HFFc6 (cell line): ENCODE results near the gene CHST12. TPM values are rescaled to one million over a fixed set of nuclear protein-coding genes. Genes with fewer than 3 reads are reported as not detected.

ENCODE experiments used
- DNase-seq: peaks from one replicate; pipeline ENCODE4 v3.0.0-alpha.2; 2018
- H3K27ac Mint-ChIP-seq: 2 replicates; pipeline ENCODE4 v1.8.0; 2020; ENCODE audit warnings: mild to moderate bottlenecking, mixed read lengths
- H3K27me3 Mint-ChIP-seq: 2 replicates; pipeline ENCODE4 v1.8.0; 2021; ENCODE audit warnings: mild to moderate bottlenecking, moderate library complexity, mixed read lengths; ENCODE audit not compliant: insufficient read depth
- H3K36me3 Mint-ChIP-seq: 2 replicates; pipeline ENCODE4 v1.8.0; 2021; ENCODE audit warnings: low read depth, mixed read lengths
- H3K4me1 Mint-ChIP-seq: 2 replicates; pipeline ENCODE4 v1.8.0; 2020; ENCODE audit warnings: low read depth, mixed read lengths
- H3K4me3 Mint-ChIP-seq: 2 replicates; pipeline ENCODE4 v1.8.0; 2020; ENCODE audit warnings: mild to moderate bottlenecking, moderate library complexity, mixed read lengths
- H3K9me3 Mint-ChIP-seq: 2 replicates; pipeline ENCODE4 v1.8.0; 2020; ENCODE audit warnings: mild to moderate bottlenecking, mixed read lengths
- total RNA-seq, 6 experiments: library from RNA; stranded (reverse); fragmentation: NEBNext Ultra II Directional; extraction: Animal tissue kit (Norgen Biotek cat#: 25700); gene quantifications; 2 replicates in 1 of 6; 3 replicates in 5 of 6; pipeline ENCODE4 v1.2.3, GENCODE V29; 2021
- TF ChIP-seq, protein P1 (sequence below): fragments of 200-600 bp; sonication (generic); IDR thresholded peaks from 2 replicates; pipeline ENCODE4 v1.5.0; 2021; ENCODE audit warnings: antibody characterized with exemption, mild to moderate bottlenecking

CHST12 gene
- total RNA-seq, 6 experiments from 2014 or later, result 25.7 to 31.4 (median 27.2) TPM

DNA sequence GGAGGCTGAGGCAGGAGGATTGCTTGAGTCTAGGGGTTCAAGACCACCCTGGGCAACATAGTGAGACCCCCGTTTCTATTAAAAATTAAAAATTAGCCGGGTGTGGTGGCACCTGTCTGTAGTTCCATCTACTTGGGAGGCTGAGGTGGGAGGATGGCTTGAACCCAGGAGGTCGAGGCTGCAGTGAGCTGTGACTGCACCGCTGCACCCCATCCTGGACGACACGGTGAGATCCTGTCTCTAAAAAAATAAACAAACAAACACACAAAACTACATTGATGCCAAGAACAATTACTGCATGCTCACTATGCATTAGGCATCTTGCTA, 761 bp upstream of the CHST12 start:
- Mint-ChIP-seq H3K36me3 (peaks cover 5% of the 10 kb centered on the region; the same call in 1 of the 2 replicates), H3K27me3 (peaks cover 2% of the 10 kb centered on the region), H3K9me3 (no peaks in the 10 kb centered on the region), H3K27ac (peak overlapping the region; percentile 59; the same call in 1 of the 2 replicates), H3K4me3 (peak overlapping the region; percentile 87), H3K4me1 (peaks cover 47% of the 10 kb centered on the region)
- no peak for DNase-seq
- TF ChIP-seq, protein P1, sequence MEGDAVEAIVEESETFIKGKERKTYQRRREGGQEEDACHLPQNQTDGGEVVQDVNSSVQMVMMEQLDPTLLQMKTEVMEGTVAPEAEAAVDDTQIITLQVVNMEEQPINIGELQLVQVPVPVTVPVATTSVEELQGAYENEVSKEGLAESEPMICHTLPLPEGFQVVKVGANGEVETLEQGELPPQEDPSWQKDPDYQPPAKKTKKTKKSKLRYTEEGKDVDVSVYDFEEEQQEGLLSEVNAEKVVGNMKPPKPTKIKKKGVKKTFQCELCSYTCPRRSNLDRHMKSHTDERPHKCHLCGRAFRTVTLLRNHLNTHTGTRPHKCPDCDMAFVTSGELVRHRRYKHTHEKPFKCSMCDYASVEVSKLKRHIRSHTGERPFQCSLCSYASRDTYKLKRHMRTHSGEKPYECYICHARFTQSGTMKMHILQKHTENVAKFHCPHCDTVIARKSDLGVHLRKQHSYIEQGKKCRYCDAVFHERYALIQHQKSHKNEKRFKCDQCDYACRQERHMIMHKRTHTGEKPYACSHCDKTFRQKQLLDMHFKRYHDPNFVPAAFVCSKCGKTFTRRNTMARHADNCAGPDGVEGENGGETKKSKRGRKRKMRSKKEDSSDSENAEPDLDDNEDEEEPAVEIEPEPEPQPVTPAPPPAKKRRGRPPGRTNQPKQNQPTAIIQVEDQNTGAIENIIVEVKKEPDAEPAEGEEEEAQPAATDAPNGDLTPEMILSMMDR, result no peak

DNA sequence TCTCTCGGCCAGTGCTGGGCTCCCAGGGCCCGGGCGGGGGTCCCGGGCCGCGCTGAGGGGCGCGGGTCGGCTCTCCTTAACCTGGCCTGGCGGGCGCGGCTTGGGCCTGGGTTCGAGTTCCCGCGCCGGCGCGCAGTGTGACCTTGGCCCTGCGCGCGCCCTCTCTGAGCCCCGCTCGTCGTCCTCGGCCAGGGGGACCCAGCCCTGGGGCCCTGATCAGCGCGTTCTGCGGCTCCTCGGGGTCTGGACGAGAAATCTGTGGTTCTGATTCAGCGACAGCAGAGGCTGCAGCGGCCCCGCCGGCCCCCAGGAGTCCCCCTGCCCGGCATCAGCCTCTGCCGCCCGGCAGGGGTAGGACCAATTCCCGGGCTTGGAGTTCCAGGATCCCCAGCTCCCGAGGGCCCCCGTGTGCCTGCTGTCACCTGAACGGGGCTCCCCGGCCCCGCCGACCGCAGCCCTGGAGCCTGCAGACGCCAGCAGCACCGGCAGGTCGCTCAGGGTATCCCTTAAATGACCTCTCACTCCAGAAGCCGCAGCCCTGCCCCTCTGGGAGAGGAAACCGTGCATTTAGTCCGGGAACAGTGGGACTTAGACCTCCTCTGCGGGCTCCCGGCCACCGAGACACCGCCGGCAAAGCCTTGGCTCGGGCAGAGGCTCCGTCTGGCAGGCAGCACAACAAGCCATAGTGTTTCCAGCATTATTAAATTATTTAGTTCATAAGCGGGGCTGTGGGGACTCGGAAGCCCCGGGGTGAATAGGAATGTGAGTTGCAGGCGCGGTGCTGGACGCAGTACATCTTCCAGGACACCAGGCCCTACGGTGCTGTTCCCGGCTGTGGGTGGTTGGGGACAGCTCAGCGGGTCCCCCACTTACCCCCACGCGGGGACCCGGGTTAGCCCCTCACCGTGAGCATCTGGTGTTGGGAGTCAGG, 572 bp downstream of the CHST12 start:
- Mint-ChIP-seq H3K4me1 (peaks cover 41% of the 10 kb centered on the region), H3K27ac (no peak overlapping the region)
- peak; percentile 12 for DNase-seq

DNA sequence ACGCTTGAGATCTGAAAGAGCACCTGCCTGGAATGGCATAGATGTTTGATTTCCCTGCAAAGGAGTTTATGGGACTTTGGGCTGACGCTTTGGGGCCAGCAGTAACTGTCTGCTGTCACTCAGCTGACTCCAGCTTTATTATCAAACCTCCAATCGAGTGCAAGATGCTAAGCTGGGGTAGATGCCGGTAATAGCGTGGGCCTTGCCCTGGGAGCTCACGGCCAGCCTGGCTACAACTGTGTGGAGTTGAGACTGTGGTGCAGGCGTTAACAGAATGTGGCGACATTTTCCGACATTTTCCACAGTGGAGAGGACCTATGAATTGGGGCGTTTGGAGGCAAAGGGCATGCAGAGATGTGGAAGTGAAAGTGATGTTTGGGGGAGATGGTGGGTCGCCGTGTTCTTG, 1.3 kb downstream of the CHST12 start:
- TF ChIP-seq, protein P1, result no peak
- Mint-ChIP-seq H3K4me1 (peaks cover 36% of the 10 kb centered on the region), H3K27me3 (peaks cover 2% of the 10 kb centered on the region), H3K27ac (no peak overlapping the region), H3K9me3 (no peaks in the 10 kb centered on the region), H3K4me3 (peak overlapping the region; percentile 90), H3K36me3 (peaks cover 5% of the 10 kb centered on the region; the same call in 1 of the 2 replicates)
- DNase-seq, result no peak

More for the DNA sequence above, 572 bp downstream of the CHST12 start:
- Mint-ChIP-seq H3K36me3 (peaks cover 5% of the 10 kb centered on the region; the same call in 1 of the 2 replicates), H3K27me3 (peaks cover 2% of the 10 kb centered on the region; the same call in 1 of the 2 replicates), H3K9me3 (no peaks in the 10 kb centered on the region), H3K4me3 (peak overlapping the region; percentile 90)
- TF ChIP-seq, protein P1, result peak; percentile 53

DNA sequence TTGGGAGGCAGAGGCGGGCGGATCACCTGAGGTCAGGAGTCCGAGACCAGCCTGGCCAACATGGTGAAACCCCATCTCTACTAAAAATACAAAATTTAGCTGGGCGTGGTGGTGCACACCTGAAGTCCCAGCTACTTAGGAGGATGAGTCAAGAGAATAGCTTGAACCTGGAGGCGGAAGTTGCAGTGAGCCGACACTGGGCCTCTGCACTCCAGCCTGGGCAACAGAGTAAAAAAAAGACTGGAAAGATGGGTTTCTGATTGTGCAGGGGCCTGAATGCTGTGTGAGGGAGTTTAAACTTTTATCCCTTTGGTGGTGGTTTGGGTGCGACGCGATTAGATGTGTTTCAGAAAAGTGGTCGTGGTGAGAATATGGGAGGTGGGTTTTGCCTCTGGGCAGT, 1.8 kb downstream of the CHST12 start:
- Mint-ChIP-seq H3K27ac (no peak overlapping the region), H3K4me3 (peak overlapping the region; percentile 90; the same call in 1 of the 2 replicates), H3K9me3 (no peaks in the 10 kb centered on the region), H3K27me3 (no peaks in the 10 kb centered on the region; the same call in 1 of the 2 replicates), H3K4me1 (peaks cover 31% of the 10 kb centered on the region), H3K36me3 (peaks cover 5% of the 10 kb centered on the region; the same call in 1 of the 2 replicates)
- no peak for DNase-seq
- TF ChIP-seq, protein P1, result no peak

DNA sequence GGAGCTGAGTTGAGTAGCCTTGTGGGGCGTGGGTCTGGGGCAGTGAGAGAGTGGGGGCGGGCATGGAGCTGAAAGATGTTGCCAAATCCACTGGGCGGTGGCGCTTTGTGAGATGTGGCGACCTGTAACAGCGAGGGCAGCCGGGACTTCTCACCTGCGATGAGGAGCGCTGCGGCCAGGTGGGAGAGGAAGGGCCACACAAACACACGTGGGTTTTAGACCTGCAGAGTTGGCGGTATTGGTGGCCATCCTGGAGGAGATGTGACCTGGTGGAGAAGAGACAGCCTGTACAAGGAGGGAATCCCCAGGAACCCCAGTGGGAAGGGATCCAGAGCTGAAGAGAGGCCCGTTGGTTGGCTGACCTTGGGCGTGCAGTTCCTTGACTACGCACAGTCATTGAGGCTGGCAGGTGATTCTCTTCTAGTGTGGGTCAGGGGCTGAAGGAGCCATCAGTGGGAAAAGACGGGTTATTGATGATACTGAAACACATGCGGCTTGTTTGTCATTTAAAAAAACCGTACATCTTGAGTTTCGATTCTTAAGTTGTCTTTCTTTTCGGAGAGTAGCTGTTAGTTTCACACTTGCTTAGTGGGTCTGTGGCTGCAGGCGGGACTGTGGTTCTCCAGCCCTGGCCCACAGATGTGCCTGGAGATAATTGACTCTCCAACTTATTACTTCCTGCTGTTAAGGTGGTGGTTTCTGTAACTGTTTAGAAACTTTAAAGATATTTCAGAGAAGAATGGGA, 2.4 kb downstream of the CHST12 start:
- TF ChIP-seq, protein P1, result no peak
- Mint-ChIP-seq H3K36me3 (peaks cover 5% of the 10 kb centered on the region; the same call in 1 of the 2 replicates), H3K27ac (no peak overlapping the region), H3K27me3 (no peaks in the 10 kb centered on the region; the same call in 1 of the 2 replicates), H3K9me3 (no peaks in the 10 kb centered on the region), H3K4me3 (no peak overlapping the region), H3K4me1 (peaks cover 28% of the 10 kb centered on the region)
- DNase-seq, result no peak
